ENCODE data around the gene LXN.
A peak's percentile ranks its signal among the peaks of the same experiment; 100 is the strongest.
"Not testable (repeated sequence)": the region's sequence is repeated elsewhere in the genome, so short reads cannot be mapped to it uniquely, and the experiment has no call there.

LXN gene

GRCh38 chr3:158672215-158673176 lies at the start of gene LXN:
Gene LXN (minus strand): TSS chr3:158672648. CDS start chr3:158672478, 170 bp downstream.
- peak in 40 of 58 donors; percentile 2 to 58 (median 18) for DNase-seq

DNA sequence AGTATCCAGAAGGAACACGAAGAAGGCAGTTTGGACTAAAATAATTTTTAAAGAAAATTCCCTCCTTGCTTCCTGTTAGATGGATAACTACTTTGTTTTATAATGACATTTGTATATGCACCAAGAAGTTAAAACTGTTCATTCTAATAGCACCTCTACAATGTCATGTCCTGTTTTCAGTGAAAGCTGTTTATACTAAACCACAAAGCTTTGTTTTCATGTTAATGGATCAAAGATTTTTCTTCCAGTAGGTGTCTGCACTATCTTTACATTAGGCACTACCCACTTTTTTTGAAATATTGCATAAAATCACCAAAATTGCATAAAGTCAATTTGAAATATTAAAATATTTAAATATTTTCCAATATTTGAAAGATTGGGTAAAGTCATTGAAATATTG lies 49.7 kb upstream of the LXN start:
- no peak for DNase-seq

DNA sequence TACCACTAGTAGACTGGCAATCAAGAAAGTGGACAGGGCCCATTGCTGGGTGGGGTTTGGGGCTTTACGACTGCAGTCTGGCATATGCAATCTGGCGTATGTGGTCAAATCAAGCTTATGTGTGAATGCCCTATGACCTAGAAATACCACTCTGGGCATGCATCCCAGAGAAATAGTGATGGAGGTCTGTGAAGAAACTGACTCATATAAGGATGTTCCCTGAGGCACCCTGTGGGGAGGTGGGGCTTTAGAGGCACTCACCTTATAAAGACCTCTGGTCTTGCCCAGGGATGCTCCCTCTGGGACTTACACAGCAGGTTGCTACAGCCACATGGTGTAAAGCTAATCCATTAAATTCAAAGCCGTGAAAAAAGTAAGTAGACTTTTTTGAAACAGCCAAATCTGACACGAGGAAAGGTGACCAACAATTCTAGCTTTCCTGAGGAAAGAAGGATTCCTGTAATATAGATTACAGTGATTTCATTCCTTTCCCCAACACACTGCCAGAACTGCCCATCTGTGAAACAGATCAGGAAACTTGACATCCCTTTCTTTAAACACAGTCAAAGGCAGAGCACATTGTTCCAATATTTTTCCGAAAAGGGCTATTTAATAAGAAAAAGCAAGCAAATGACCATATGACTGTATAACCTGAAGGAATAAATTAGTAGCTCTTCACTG lies 46.2 kb upstream of the LXN start:
- DNase-seq, result no peak

DNA sequence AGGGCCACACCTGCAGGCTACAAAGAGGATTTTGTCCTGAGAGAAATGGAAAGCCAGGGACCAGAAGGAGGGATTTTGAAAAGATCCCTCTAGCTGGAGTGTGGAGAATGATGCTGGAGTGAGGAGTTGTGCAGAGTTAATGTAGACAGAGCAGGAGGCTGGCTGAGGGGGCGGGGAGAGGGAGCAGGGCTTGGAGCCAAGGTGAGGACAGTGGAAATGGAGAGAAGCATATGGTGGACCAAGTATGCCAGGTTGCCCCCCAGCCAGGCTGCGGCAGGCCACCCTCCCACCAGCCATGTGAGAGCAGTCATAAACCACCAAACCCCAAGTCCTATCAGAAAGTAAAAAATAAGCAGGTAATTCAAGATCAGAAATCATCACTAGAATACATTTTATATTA lies 45.1 kb upstream of the LXN start:
- peak in 1 of 58 donors; percentile 8 for DNase-seq

- peak in 16 of 58 donors; percentile 6 to 54 (median 20) for DNase-seq
These were observed 40.6 kb upstream of the LXN start for GRCh38 chr3:158713094-158713499.

DNA sequence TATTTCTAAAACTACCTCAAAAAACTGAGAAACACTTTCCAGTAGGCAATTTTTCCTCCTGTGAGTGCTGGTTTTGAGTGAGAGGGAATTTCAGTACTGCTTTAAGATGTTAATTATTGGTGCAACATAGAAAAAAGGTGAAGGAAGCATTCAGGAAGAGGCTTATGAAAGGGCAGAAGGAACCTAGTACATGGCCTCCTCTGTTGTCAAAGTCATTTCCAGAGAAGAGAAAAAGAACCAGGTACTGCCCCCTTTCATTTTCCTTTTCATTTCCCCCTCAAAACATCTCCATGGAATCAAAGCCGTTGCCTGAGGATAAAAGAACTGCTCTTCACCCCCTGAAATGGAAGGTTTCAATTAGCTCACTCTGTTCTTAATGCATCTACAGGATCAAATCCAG lies 40.0 kb upstream of the LXN start:
- DNase-seq, result no peak

DNA sequence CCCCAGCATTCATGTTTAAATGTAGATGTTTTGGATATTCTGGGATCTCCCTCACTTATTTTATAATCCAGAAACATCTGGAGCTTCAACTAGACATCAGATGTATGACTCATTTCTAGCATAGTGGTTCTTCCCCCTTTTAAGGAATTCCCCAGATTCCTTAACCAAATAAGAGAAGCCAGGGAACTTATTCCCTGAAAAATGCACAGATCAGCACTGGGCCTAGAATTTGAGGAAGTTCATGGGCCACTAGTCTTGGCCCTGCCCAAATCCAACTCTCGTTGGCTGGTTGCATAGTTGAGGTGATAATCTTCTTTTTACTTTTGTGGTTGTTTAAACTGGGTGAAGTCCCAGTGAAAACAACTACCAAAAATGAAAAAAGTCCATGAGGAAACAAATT lies 39.4 kb upstream of the LXN start:
- DNase-seq, result no peak

DNA sequence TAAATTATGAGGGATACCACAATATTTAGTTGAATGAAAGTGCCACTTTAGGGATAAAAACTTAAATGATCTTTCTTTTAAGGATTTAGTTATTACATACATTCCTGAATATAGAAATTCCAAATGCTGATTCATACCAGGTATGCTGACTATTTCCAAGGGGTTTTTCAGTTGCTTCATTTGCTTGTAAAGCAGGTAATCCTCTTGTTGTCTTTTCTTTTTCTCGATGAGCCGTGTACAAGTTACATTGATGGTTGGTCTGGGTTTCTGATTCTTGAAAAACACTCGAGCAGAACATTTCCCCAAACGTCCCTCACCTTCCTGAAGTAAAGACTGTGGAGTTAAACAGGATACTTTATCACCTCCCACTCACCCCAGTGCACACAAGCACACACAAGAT lies 38.2 kb upstream of the LXN start:
- DNase-seq, result no peak

DNA sequence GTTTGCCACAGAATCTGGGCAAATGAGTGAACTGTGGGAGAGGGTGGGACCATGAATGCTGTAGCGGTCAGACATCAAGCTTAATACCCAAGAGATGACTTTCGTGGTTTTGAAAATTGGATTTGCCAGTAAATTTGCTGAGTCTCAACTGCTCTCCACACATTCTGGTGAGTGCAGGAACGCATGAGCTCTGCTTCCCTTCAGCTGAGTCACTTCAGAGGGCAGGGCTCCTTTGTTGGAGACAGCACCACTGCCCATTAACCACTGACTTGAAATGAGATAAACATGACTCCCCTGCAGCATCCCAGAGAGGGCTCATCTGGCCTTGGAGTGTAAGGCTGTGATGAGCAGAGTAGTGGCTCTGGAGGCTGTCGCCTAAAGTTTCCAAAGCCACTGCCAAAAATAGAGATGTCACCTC lies 37.2 kb upstream of the LXN start:
- DNase-seq, result no peak

GRCh38 chr3:158703566-158703965 lies 31.1 kb upstream of the LXN start:
- no peak for DNase-seq

GRCh38 chr3:158702815-158703481 lies 30.5 kb upstream of the LXN start:
- DNase-seq, result no peak

DNA sequence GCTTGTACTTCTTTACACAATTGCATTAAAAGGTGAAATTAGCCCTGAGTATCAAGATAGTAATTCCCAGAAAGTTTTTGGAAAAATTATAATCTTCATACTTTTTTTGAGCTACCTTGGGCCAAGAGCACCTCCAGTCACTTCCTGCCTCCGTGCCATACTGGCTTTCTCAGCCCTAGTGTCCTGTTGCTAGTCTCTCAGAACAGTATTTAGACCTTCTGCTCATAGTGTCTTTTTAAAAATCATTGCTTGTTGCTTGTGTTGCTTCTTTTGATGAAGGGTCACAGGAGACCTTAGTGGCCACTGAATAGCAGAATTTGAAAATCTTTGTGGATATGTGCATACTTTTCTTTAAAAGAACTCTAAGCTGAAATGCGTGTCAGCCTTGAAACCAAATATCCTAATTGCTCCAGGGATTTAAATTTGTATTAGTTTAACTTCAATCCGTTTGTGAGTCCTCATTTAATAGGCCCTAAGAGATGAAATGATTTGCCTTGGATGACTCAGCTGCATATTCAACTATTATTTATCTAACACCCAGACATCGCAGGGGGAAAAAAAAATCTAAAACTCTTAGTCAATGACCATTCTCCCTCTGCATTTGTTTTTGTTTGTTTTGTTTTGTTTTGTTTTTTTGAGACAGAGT lies 29.1 kb upstream of the LXN start:
- DNase-seq, result no peak

DNA sequence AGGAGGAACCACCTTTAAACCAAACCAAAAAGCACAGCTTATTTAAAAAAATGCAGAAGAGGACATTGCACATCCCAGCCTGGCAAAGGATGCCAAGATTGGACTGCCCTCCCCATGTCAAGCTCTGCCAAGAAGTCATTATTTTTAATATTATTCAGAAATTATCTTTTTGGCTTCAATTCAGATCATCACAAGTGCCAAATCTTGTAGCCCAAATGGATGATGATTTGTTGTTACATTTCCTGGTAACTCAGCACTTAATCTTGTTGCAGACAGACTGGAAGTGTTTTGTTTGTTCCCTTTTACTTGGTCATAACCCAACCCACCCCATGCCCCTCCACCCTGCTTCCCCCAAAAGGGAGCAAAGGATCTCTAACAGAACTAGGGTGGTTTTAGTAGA lies 28.1 kb upstream of the LXN start:
- DNase-seq, result no peak

DNA sequence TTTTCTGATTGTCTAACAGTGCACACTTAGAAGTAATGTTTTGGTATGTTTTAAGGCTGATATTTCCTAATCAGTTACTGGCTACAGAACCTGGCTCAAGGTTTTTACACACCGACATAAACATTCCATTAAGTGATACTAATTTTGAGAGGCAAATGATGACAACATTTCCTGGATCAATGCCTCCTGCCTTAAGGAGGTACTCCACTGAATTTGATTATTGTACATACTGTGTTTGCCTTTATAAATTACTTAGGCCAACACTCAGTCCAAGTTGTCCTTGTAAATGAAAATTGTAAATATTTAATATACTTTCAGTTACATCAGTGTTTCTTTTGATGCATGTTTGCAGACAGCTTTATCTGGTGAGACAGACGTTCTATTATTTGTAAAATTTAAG lies 24.2 kb upstream of the LXN start:
- no peak for DNase-seq

GRCh38 chr3:158693866-158694456 lies 21.5 kb upstream of the LXN start:
- DNase-seq, result not testable (repeated sequence)

DNA sequence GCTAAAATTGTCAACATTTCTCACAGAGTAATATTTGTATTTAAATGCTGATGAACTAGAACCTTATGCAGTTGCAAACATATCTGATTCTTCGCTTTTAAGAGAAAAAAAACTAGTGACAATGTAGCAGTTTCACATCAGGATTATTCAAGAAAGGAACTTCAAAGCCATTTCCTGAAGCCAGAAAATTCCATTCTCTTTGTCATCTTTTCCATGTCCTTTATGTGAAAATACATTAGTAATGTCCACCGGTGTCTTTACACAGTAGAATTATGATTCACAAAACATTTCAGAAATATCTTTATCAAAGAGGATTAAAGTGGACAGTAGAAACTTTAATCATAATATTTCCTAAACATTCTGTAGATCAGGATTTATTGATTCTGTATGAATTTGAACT lies 12.7 kb upstream of the LXN start:
- DNase-seq, result no peak

DNA sequence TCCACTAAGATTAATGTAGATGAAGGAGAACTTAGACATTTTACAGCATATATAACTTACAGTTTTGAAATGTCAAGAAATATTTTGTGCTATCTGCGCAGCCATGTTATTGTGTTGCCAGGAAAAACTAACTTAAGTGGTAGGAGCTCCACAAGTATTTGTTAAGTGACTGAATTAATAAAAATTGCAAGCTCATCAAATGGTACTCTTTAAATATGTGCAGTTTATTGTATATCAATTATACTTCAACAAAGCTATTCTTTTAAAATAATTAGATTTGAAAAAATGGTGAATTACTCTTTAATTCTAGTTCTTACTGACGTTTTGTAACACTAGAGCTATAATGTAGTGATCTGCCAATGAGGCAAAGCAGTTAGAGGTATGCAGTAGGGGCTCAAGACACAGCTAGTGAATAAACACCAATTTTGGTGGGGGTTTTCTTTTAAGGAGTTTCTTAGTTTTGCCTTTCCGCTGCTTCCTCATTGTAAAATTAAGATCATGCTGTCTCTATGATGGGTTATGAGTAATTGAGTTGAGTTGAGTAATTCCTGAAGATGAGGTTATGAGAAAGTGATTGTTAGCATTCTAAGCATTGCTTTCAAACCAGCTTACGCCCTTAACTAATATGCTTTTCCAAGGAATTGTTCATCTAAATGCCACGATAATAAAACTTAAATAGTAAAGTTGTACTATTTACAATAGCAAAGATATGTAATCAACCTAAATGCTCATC lies 10.9 kb upstream of the LXN start:
- DNase-seq, result no peak

DNA sequence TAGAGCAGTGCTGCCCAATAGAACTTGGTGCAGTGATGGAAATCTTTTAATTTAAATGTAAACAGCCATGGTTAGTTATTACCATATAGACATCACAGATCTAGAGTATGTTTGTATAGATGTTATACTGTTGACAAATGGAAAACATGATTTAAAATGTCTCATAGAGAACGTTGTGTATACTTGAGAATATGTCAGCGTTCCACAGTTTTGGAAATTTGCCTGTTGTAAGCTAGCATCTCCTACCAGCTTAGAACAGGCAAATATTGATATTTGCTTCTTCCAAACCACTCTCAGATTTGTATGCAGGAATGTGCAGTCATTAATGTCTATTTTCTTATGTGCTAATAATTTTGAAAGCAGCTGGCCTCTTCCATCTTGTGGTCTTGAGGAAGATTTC lies 8.4 kb upstream of the LXN start:
- DNase-seq, result no peak

DNA sequence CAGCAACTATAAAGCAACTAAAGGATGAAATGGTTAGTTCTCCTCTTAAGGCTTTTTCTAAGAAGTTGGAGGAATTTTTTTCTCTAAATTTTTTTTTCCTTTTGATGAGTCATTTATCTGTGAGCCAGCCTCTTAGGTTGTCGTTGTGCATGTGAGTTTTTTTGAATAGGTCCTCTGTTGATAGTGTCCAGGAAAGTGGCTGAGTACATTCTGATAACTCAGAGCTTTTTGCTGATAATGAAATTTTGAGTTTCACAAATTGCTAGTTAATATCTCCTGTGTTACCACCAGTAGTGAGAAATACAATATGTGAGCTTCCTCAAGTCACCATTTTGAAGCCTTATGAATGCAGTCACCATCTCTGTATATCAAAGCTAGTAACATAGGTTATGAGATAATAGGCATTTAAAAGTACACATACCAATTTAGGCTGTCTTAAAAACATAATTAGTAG lies 7.1 kb upstream of the LXN start:
- DNase-seq, result no peak

DNA sequence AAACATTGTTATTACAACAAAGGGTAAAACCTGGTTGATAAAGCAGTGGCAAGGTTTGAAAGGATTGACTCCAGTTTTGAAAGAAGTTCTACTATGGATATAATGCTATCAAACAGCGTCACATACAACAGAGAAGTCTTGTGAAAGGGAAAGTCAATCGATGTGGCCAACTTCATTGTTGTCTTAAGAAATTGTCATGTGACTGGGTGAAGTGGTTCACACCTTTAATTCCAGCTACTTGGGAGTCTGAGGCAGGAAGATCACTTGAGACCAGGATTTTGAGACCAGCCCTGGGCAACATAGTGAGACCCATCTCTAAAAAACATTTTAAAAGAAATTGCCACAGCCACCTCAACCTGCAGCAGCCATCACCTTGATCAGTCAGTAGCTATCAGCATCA lies 6.2 kb upstream of the LXN start:
- no peak for DNase-seq
